Esophagus squamous epithelium (tissue), 5 donors: ENCODE results near the gene FBN3. TPM values are rescaled to one million over a fixed set of nuclear protein-coding genes. Genes with fewer than 3 reads are reported as not detected.

Experiments
- DNase-seq: peaks from one replicate; lab custom pipeline; 2025; lab: John Stamatoyannopoulos, UW
- H3K27ac ChIP-seq, 4 donors: fragments of 200-600 bp; sonication (generic); one replicate each; pipeline ENCODE4 v1.5.1; 2016 to 2019; ENCODE audit warnings: mild to moderate bottlenecking in 1 of 4
- H3K27me3 ChIP-seq, 4 donors: fragments of 200-600 bp; sonication (generic); 1 replicate in 3 of 4; 2 replicates in 1 of 4; pipeline versions ENCODE4 v1.5.1 to v1.6.0; 2017 to 2021; ENCODE audit warnings: antibody characterized with exemption in 1 of 4
- H3K36me3 ChIP-seq, 3 donors: fragments of 200-600 bp; sonication (generic); one replicate each; pipeline ENCODE4 v1.5.1; 2016 to 2019
- H3K4me1 ChIP-seq, 3 donors: fragments of 200-600 bp; sonication (generic); one replicate each; pipeline ENCODE4 v1.5.1; 2017 to 2019
- H3K4me3 ChIP-seq, 4 donors: fragments of 200-600 bp; sonication (generic); 1 replicate in 3 of 4; 2 replicates in 1 of 4; pipeline ENCODE4 v1.5.1; 2016 to 2019; ENCODE audit warnings: mild to moderate bottlenecking in 2 of 4, moderate library complexity in 1 of 4
- H3K9me3 ChIP-seq, 3 donors: fragments of 200-600 bp; sonication (generic); one replicate each; pipeline ENCODE4 v1.5.1; 2016 to 2019
- CTCF ChIP-seq, 6 experiments: fragments of 450-650 bp in 4 of 6; fragments of 200-600 bp in 2 of 6; sonication (generic) in 2 of 6; IDR thresholded peaks; one replicate each; pipeline ENCODE4 v1.5.1; 2016 to 2019; ENCODE audit warnings: antibody characterized with exemption in 6 of 6, mild to moderate bottlenecking in 4 of 6, moderate library complexity in 4 of 6
- POLR2A ChIP-seq, 4 donors: fragments of 450-650 bp; IDR thresholded peaks; one replicate each; pipeline ENCODE4 v1.6.1; 2017; ENCODE audit warnings: antibody characterized with exemption in 4 of 4, mild to moderate bottlenecking in 4 of 4, moderate library complexity in 3 of 4
- WGBS, 2 donors: methylation state at CpG; one replicate each; pipeline ENCODE4 v1.1.5; 2018; 5-methylcytosine and 5-hydroxymethylcytosine counted together
- intact Hi-C: fragments of 100-400 bp; cut with DNase I; formaldehyde crosslinking; loops from one replicate; pipeline ENCODE4 v1.15.0; 2022
- total RNA-seq, 4 donors: library from RNA; depleted of rRNA; stranded (reverse); fragments of >200 nt; gene quantifications; one replicate each; pipeline ENCODE4 v1.1.0, GENCODE V29; 2016
- donor health status: DM: yes; HTN: yes; CAD: no.

The FBN3 gene
- total RNA-seq, 4 donors from 2014 or later, result 0.09 TPM; not detected in 3

GRCh38 chr19:8148410-8149260 lies 757 bp downstream of the FBN3 start:
- Histone ChIP-seq H3K9me3 (no peaks in the 10 kb centered on the region), H3K27ac (no peak overlapping the region), H3K36me3 (no peaks in the 10 kb centered on the region), H3K4me1 (peaks cover 5 to 19% (median 13%) of the 10 kb centered on the region in 3 donors), H3K27me3 (peaks cover 10 to 93% (median 19%) of the 10 kb centered on the region in 4 donors), H3K4me3 (peak overlapping the region in 2 of 4 donors; percentile 34 to 56)
- intact Hi-C loops, result no loop called here
- 4 to 10% methylated on average over 8 to 17 of the region's 50 CpGs for whole genome bisulfite sequencing, 2 donors
- DNase-seq, result no peak
- TF ChIP-seq CTCF (IDR thresholded peaks at IDR 0.05) (no peak), POLR2A (IDR thresholded peaks at IDR 0.05) (no peak)

GRCh38 chr19:8148088-8148409 lies 1.3 kb downstream of the FBN3 start:
- TF ChIP-seq CTCF (IDR thresholded peaks at IDR 0.05) (no peak), POLR2A (IDR thresholded peaks at IDR 0.05) (no peak)
- Histone ChIP-seq H3K27me3 (peaks cover 10 to 87% (median 19%) of the 10 kb centered on the region in 4 donors), H3K36me3 (no peaks in the 10 kb centered on the region), H3K4me1 (peaks cover 5 to 19% (median 13%) of the 10 kb centered on the region in 3 donors), H3K27ac (no peak overlapping the region), H3K4me3 (no peak overlapping the region), H3K9me3 (no peaks in the 10 kb centered on the region)
- WGBS, 2 donors, result 83 to 87% methylated on average over 3 to 5 of the region's 6 CpGs
- intact Hi-C loops, result no loop called here
- no peak for DNase-seq

- H3K4me3 ChIP-seq, result no peak overlapping the region
- DNase-seq, result no peak
- intact Hi-C loops, result no loop called here
- H3K36me3 ChIP-seq, result no peaks in the 10 kb centered on the region
- no peaks in the 10 kb centered on the region for H3K9me3 ChIP-seq
- no peak overlapping the region for H3K27ac ChIP-seq
- WGBS, 2 donors, result 38 to 45% methylated on average over 5 to 7 of the region's 7 CpGs
- H3K4me1 ChIP-seq, result peaks cover 5 to 19% (median 13%) of the 10 kb centered on the region in 3 donors
- peaks cover 10 to 86% (median 19%) of the 10 kb centered on the region in 4 donors for H3K27me3 ChIP-seq
- TF ChIP-seq POLR2A (IDR thresholded peaks at IDR 0.05) (no peak), CTCF (IDR thresholded peaks at IDR 0.05) (no peak)
Observed at GRCh38 chr19:8147582-8147978, 1.8 kb downstream of the FBN3 start.

DNA sequence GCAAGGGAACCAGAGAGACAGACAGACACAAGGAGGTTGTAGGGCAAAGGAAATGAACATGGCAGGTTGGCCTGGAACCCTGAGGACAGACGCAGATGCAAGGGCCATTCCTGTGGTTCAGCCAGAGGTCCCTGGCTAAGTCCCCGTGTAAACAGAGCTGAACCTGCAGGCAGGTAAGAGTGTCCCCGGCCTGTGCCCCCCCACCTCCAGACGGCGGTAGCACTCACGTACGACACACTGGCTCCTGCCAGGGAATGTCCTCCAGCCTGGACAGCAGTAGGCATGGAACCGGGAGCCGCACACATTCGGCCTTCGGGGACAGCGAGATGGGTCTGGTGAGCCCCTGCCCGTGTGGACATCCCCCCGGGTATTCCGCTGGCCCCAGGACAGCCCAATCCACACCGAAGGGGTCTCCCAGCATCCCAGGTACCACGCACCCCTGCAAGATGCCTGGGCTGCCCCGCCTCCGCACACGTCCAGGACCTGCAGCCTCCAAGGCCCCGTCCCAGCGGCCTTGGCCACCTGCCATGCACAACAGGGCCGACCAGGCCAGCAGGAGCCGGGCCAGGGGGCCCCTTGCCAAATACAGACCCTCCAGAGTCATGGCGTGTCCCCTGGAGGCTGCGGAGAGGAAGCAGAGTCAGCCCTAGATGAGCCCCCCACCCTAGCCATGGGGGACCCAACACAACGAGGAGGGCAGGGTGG lies 2.4 kb downstream of the FBN3 start:
- intact Hi-C loops, result no loop called here
- Histone ChIP-seq H3K4me3 (no peak overlapping the region), H3K36me3 (no peaks in the 10 kb centered on the region), H3K4me1 (peaks cover 5 to 19% (median 13%) of the 10 kb centered on the region in 3 donors), H3K27me3 (peaks cover 10 to 86% (median 19%) of the 10 kb centered on the region in 4 donors), H3K27ac (no peak overlapping the region), H3K9me3 (no peaks in the 10 kb centered on the region)
- WGBS, 2 donors, result 26 to 75% methylated on average over 3 to 15 of the region's 27 CpGs
- TF ChIP-seq CTCF (IDR thresholded peaks at IDR 0.05) (no peak), POLR2A (IDR thresholded peaks at IDR 0.05) (no peak)
- no peak for DNase-seq
